NB4 (cell line): ENCODE measurements around the gene EMX2.
"Not testable (repeated sequence)": the region's sequence is repeated elsewhere in the genome, so short reads cannot be mapped to it uniquely, and the experiment has no call there.

ENCODE experiments used
- DNase-seq: peaks from one replicate; pipeline ENCODE4 v3.0.0; 2010; ENCODE audit warnings: low read depth
- H3K4me3 ChIP-seq: one replicate; pipeline ENCODE4 v1.5.1; 2011; ENCODE audit warnings: mild to moderate bottlenecking, low read depth, low read length, moderate library complexity
- CTCF ChIP-seq: IDR thresholded peaks from one replicate; pipeline ENCODE4 v1.5.1; 2012; ENCODE audit warnings: low read depth, low read length
- MAX ChIP-seq: IDR thresholded peaks from 2 replicates; pipeline ENCODE4 v1.6.1; 2011; ENCODE audit warnings: low read depth, low read length
- MYC ChIP-seq: IDR thresholded peaks from 2 replicates; pipeline ENCODE4 v1.6.1; 2011; ENCODE audit warnings: low read depth, low read length
- POLR2A ChIP-seq: IDR thresholded peaks from 2 replicates; pipeline ENCODE4 v1.6.1; 2011; ENCODE audit warnings: mild to moderate bottlenecking; ENCODE audit not compliant: insufficient read length; ENCODE audit errors: extremely low read depth

Gene EMX2

GRCh38 chr10:117501460-117502035, 41.0 kb upstream of the EMX2 start:
- no peak overlapping the region for H3K4me3 ChIP-seq
- no peak for DNase-seq
- TF ChIP-seq MYC (no peak), POLR2A (no peak), CTCF (no peak), MAX (no peak)

GRCh38 chr10:117502421-117503243, 39.9 kb upstream of the EMX2 start:
- H3K4me3 ChIP-seq: no peak overlapping the region
- DNase-seq: no peak
- TF ChIP-seq CTCF (no peak), MAX (no peak), POLR2A (no peak), MYC (no peak)

GRCh38 chr10:117503244-117504205, 39.0 kb upstream of the EMX2 start:
- DNase-seq: no peak

GRCh38 chr10:117504562-117504961, 38.0 kb upstream of the EMX2 start:
- no peak for TF ChIP-seq CTCF
- no peak for TF ChIP-seq POLR2A
- TF ChIP-seq MYC: no peak
- no peak for TF ChIP-seq MAX
- no peak for DNase-seq
- no peak overlapping the region for H3K4me3 ChIP-seq

More at GRCh38 chr10:117503244-117504205, 39.0 kb upstream of the EMX2 start:
- TF ChIP-seq POLR2A (no peak), CTCF (no peak), MAX (no peak), MYC (no peak)
- H3K4me3 ChIP-seq: no peak overlapping the region

- DNase-seq, H3K4me3 ChIP-seq: not testable (repeated sequence)
Measured at GRCh38 chr10:117507081-117507480, 35.5 kb upstream of the EMX2 start.

- TF ChIP-seq CTCF (no peak), MYC (no peak), MAX (no peak), POLR2A (no peak)
- no peak for DNase-seq
- no peak overlapping the region for H3K4me3 ChIP-seq
Measured at GRCh38 chr10:117509573-117509972, 33.0 kb upstream of the EMX2 start.
